WERI-Rb-1 (cell line): Measurements from ENCODE around the gene BRD3OS.
A peak's percentile ranks its signal among the peaks of the same experiment; 100 is the strongest.

Experiments
- DNase-seq: peaks from one replicate; pipeline ENCODE4 v3.0.0-alpha.2; 2020
- H3K27ac ChIP-seq: fragments of 250-450 bp; sonication (Bioruptor Pico); 2 replicates; pipeline ENCODE4 v1.5.1; 2020; ENCODE audit warnings: mild to moderate bottlenecking, moderate library complexity
- H3K27me3 ChIP-seq: fragments of 250-450 bp; sonication (Bioruptor Pico); 2 replicates; pipeline ENCODE4 v1.5.1; 2021; ENCODE audit warnings: mild to moderate bottlenecking, low read depth, moderate library complexity; ENCODE audit not compliant: insufficient read depth, severe bottlenecking
- H3K36me3 ChIP-seq: fragments of 250-450 bp; sonication (Bioruptor Pico); 2 replicates; pipeline ENCODE4 v1.5.1; 2020; ENCODE audit warnings: mild to moderate bottlenecking, moderate library complexity
- H3K4me3 ChIP-seq: 2 replicates; pipeline ENCODE4 v1.5.1; 2011; ENCODE audit warnings: low read depth, mild to moderate bottlenecking, control low read depth, low read length
- H3K9me3 ChIP-seq: fragments of 250-450 bp; sonication (Bioruptor Pico); 2 replicates; pipeline ENCODE4 v1.5.1; 2021; ENCODE audit warnings: mild to moderate bottlenecking, moderate library complexity; ENCODE audit not compliant: severe bottlenecking
- TF ChIP-seq, protein P1 (sequence below): IDR thresholded peaks from 2 replicates; pipeline ENCODE4 v1.5.1; 2011; ENCODE audit warnings: low read depth, mild to moderate bottlenecking, control low read depth, inconsistent platforms, low read length

The BRD3OS gene, protein sequence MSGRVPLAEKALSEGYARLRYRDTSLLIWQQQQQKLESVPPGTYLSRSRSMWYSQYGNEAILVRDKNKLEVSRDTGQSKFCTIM

DNA sequence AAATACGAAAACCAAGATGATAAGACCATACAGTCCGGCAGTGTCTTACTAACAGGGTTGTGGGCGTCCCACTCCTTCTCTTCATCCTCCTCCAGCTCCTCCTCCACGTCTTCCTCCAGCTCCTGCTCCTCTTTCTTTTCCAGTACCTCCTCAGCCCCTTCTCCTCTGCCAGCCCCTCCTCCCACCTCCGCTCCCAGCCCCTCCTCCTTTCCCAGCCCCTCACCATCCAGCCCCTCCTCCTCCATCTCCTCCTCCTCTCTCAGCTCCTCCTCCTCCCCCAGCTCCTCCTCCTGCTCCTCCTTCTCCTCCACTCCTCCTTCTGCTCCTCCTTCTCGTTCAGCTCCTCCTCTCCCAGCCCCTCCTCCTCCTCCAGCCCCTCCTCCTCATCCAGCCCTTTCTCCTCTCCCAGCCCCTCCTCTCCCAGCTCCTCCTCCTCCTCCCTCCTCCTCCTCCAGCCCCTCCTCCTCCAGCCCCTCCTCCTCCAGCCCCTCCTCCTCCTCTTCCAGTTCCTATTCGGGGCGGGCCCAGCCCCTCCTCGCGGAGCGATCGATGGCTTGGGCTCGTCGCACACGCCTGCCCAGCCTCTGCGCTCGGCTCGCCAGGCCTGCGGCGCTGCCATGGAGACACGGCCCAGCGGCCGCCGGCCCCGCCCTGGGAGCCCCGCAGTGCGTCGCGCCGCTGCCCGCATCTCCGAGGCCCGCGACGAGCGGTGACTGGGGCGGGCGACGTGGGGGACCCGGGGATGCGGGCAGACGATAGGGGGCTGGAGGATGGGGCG, at the start of gene BRD3OS:
Gene BRD3OS, plus strand, starts transcription at position 654 of the 778 bp plus-strand sequence. CDS start 1,267 bp downstream, outside the sequence.
- peak within 1 kb of the TSS; percentile 70 for H3K4me3 ChIP-seq
- peak; percentile 97 for DNase-seq
- peak within 1 kb of the TSS; percentile 58 for H3K27ac ChIP-seq
- no peaks in the 10 kb centered on the region for H3K27me3 ChIP-seq
- peaks cover 27% of the 10 kb centered on the region for H3K36me3 ChIP-seq
- TF ChIP-seq, protein P1, sequence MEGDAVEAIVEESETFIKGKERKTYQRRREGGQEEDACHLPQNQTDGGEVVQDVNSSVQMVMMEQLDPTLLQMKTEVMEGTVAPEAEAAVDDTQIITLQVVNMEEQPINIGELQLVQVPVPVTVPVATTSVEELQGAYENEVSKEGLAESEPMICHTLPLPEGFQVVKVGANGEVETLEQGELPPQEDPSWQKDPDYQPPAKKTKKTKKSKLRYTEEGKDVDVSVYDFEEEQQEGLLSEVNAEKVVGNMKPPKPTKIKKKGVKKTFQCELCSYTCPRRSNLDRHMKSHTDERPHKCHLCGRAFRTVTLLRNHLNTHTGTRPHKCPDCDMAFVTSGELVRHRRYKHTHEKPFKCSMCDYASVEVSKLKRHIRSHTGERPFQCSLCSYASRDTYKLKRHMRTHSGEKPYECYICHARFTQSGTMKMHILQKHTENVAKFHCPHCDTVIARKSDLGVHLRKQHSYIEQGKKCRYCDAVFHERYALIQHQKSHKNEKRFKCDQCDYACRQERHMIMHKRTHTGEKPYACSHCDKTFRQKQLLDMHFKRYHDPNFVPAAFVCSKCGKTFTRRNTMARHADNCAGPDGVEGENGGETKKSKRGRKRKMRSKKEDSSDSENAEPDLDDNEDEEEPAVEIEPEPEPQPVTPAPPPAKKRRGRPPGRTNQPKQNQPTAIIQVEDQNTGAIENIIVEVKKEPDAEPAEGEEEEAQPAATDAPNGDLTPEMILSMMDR, result no peak
- H3K9me3 ChIP-seq, result no peaks in the 10 kb centered on the region

DNA sequence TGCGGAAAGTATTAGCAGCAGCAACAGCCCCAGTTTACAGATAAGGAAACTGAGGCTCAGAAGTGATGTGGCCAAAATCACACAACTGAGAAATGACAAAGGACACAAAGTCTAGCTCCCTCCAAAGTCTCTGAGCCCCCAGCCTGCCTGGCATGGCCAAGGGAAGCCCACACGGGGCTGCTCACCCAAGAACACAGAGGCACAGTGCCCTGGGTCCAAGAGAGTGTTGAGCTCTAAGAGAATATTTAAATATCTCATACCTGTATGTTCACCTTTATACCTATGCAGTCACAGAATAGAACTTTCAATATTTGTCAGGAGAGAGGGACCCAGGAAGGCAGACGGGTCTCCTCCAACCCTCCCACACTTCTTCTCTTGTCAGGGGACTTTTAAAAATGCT, 49.8 kb upstream of the BRD3OS start:
- Histone ChIP-seq H3K27ac (no peak overlapping the region), H3K36me3 (no peaks in the 10 kb centered on the region; the same call in 1 of the 2 replicates), H3K4me3 (no peak overlapping the region), H3K27me3 (no peaks in the 10 kb centered on the region), H3K9me3 (no peaks in the 10 kb centered on the region)
- DNase-seq, result no peak
- TF ChIP-seq, protein P1, result no peak

DNA sequence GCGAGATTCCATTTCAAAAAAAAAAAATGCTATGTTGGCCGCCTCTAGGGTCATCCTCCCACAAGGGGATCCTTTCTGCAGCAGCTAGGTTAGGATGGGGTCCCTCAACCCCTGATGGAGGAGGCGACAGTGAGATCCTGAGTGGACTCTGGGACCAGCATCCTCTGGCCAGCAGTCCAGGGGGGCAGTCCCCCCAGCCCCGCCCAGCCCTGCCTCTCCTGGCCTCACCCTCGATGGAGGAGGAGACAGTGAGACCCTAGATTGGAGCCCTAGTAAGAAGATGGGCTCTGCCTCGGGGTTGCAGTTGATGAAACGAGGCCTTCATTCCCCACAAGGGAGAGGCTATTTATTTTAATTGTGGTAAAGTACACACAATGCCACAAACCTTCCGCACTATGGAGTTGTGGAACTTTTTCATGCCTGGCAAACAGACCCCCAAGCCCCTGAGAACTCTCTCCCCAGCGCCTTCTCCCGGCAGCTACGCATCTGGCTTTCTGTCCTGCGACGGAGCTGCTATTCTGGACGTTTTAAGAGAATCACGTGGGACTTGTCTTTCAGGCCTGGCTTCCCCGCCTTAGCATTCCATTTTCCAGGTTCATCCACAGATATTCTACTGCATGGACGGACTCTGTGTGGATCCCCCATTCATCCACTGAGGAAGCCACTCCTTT, 49.0 kb upstream of the BRD3OS start:
- Histone ChIP-seq H3K4me3 (no peak overlapping the region), H3K27me3 (no peaks in the 10 kb centered on the region), H3K36me3 (no peaks in the 10 kb centered on the region; the same call in 1 of the 2 replicates), H3K9me3 (no peaks in the 10 kb centered on the region), H3K27ac (no peak overlapping the region)
- TF ChIP-seq, protein P1, result no peak
- DNase-seq, result no peak

DNA sequence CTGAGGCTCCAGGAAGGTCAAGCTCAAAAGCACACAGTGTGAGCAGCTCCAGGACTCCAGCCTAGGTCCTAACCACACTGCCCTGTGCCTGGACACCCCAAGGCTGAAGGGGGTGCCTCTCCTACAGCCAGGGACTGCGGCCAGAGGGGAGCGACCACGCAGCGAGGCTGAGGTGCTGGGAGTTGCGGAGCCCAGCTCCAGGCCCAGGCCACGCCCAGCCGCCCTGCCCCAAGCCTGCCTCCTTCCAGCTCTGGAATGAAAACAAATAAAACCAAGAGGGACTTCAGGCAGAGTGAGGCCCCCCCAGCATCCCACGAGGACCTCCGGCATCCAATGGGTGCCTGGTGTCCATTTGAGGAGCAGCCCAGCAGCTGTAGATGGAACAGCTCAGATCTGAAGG, 48.4 kb upstream of the BRD3OS start:
- TF ChIP-seq, protein P1, result no peak
- Histone ChIP-seq H3K27me3 (no peaks in the 10 kb centered on the region), H3K36me3 (no peaks in the 10 kb centered on the region; the same call in none of the 2 replicates), H3K4me3 (no peak overlapping the region), H3K27ac (no peak overlapping the region), H3K9me3 (no peaks in the 10 kb centered on the region)
- no peak for DNase-seq

DNA sequence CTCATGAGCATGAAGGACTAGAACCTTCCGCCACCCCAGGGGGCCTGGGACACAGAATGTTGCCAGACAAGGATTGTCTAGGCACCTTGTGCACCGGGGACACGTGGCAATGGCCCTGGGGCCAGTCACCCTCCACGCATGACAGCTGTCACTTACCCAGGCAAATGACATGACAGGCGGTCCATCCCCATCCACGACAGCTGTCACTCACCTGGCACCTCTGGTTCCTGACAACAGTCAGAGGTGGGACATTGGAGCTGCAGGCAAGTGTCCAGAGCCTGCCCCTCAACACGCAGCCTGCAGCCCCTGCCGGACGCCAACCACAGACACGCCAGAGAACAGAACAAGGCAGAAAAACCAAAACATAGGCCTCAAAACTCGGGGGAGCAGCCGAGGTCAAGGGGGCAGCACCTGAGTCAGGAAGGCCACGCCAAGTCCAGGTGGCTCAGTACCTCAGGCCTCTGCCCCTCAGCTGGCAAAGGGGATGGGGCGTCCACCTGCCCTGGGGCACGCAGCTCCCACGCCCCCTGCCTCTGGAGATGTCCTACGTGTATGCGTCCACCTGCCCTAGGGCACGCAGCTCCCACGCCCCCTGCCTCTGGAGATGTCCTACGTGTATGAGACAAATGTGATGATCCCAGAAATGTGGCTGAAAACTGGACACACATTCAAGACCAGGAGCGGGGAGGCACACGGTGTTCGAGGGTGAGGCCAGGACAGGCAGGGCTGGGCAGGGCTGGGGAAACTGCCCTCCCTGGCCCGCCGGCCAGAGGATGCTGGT, 47.7 kb upstream of the BRD3OS start:
- no peak overlapping the region for H3K4me3 ChIP-seq
- H3K27ac ChIP-seq, result no peak overlapping the region
- H3K27me3 ChIP-seq, result no peaks in the 10 kb centered on the region
- no peaks in the 10 kb centered on the region; the same call in none of the 2 replicates for H3K36me3 ChIP-seq
- TF ChIP-seq, protein P1, result no peak
- DNase-seq, result no peak
- H3K9me3 ChIP-seq, result no peaks in the 10 kb centered on the region
